HG03025 (cell line): ENCODE data around the gene RELL1.

ENCODE experiments used
- ATAC-seq: cut with Tn5 transposase; IDR thresholded peaks from one replicate; pipeline ENCODE4 v1.9.1; 2021; ENCODE audit warnings: mild to moderate bottlenecking, moderate library complexity; ENCODE audit not compliant: unreplicated experiment, low FRiP score

Gene RELL1

GRCh38 chr4:37604461-37604860 is 81.7 kb downstream of the RELL1 start:
- ATAC-seq, result no peak

GRCh38 chr4:37603711-37604110 is 82.5 kb downstream of the RELL1 start:
- ATAC-seq, result no peak

- ATAC-seq, result no peak
These were observed 83.1 kb downstream of the RELL1 start for GRCh38 chr4:37603070-37603468.

GRCh38 chr4:37602454-37603069 is 83.6 kb downstream of the RELL1 start:
- no peak for ATAC-seq

- no peak for ATAC-seq
These were observed 84.6 kb downstream of the RELL1 start for GRCh38 chr4:37601531-37601930.

- no peak for ATAC-seq
These were observed 86.9 kb downstream of the RELL1 start for GRCh38 chr4:37599092-37599790.

GRCh38 chr4:37597034-37597433 is 89.1 kb downstream of the RELL1 start:
- no peak for ATAC-seq

GRCh38 chr4:37595875-37596680 is 90.1 kb downstream of the RELL1 start:
- no peak for ATAC-seq

- ATAC-seq, result no peak
These were observed 92.1 kb downstream of the RELL1 start for GRCh38 chr4:37594099-37594498.

GRCh38 chr4:37591349-37591748 is 94.8 kb downstream of the RELL1 start:
- no peak for ATAC-seq

- ATAC-seq, result no peak
These were observed 96.2 kb downstream of the RELL1 start for GRCh38 chr4:37590016-37590415.

- ATAC-seq, result no peak
These were observed 98.0 kb downstream of the RELL1 start for GRCh38 chr4:37588150-37588549.

- no peak for ATAC-seq
These were observed 100.0 kb downstream of the RELL1 start for GRCh38 chr4:37586194-37586593.

GRCh38 chr4:37584493-37585060 is 101.6 kb downstream of the RELL1 start:
- no peak for ATAC-seq

- no peak for ATAC-seq
These were observed 102.1 kb downstream of the RELL1 start for GRCh38 chr4:37584071-37584470.

GRCh38 chr4:37573566-37573965 is 112.6 kb downstream of the RELL1 start:
- no peak for ATAC-seq

- ATAC-seq, result no peak
These were observed 117.7 kb downstream of the RELL1 start for GRCh38 chr4:37568489-37568888.

- ATAC-seq, result no peak
These were observed 118.3 kb downstream of the RELL1 start for GRCh38 chr4:37567836-37568235.

GRCh38 chr4:37562592-37562991 is 123.6 kb downstream of the RELL1 start:
- no peak for ATAC-seq

GRCh38 chr4:37561803-37562207 is 124.4 kb downstream of the RELL1 start:
- ATAC-seq, result no peak

GRCh38 chr4:37561196-37561802 is 124.9 kb downstream of the RELL1 start:
- ATAC-seq, result no peak
